Epidermal melanocyte (primary cell): Measurements from ENCODE around the gene ZNF740.

Source experiments
- DNase-seq: peaks from one replicate; pipeline ENCODE4 v3.0.0; 2011; ENCODE audit warnings: low spot score; ENCODE audit not compliant: insufficient read length

ZNF740 gene

DNA sequence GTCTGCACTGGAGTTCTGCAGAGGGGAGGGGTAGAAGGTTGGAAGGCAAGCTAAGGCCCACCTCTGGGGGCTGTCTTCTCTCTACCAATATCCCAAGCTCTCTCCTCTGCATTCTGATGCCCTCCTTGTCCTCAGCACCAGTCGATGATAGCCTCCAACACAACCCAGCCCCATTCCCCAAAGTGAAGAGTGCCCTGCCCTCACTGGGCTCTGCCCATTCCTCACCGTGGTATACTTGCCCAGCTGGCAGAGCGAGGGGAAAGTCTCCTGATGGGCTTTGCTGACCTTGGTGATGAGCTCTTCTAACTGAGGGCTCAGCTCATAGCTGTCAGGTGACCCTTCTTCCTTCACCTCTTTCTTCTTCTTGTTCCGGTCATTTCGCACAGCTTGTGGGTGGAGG is 33.7 kb downstream of the ZNF740 start:
- DNase-seq: no peak

GRCh38 chr12:53214687-53215455 is 34.3 kb downstream of the ZNF740 start:
- DNase-seq: no peak

GRCh38 chr12:53215497-53215896 is 35.0 kb downstream of the ZNF740 start:
- no peak for DNase-seq

- no peak for DNase-seq
Measured at GRCh38 chr12:53217051-53217930, 36.8 kb downstream of the ZNF740 start.

DNA sequence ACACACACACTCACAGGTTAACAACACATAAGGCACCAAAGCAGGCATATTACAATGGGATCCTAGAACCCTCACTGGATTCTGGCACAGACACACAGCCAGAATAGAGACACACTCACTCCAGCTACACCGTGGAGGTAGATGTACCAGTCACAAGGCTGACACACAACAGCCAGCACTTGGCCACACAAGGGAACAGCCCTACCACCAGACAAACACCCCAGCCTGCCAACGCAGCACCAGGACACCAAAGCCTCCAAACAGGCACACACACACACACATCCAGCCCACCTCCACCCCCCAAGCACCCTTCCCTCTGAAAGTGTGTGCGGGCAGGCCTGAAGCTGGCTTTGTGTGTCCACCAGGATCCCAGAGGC is 37.4 kb downstream of the ZNF740 start:
- no peak for DNase-seq

GRCh38 chr12:53218551-53219291 is 38.2 kb downstream of the ZNF740 start:
- no peak for DNase-seq

- DNase-seq: no peak
Measured at GRCh38 chr12:53219292-53219955, 38.9 kb downstream of the ZNF740 start.

- DNase-seq: no peak
Measured at GRCh38 chr12:53219956-53220693, 39.6 kb downstream of the ZNF740 start.

DNA sequence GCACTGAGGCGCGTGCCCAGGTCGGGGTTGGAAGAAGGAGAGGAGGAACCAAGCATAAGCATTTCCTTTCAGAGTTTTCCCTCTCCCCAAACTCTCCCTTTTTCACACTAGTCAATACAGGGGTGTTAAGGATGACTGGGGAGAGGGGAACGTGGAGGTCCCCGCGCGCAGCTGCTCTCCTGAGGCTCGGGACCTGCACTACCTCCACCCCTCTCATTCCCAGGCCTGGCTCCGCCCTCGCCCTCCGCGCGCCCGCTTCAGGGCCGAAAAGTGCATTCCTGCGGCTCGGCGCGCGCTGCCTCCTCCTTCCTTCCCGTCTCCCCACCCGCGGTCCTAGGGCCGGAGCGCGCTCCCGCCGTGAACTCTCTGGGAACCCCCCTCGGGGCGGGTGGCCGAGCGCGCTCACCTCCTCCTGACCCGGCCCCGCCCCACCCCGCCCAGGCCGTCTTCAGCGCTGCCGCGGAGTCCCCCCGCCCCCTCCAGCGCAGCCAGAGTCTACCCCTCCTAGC is 40.2 kb downstream of the ZNF740 start:
- peak; percentile 97 for DNase-seq

DNA sequence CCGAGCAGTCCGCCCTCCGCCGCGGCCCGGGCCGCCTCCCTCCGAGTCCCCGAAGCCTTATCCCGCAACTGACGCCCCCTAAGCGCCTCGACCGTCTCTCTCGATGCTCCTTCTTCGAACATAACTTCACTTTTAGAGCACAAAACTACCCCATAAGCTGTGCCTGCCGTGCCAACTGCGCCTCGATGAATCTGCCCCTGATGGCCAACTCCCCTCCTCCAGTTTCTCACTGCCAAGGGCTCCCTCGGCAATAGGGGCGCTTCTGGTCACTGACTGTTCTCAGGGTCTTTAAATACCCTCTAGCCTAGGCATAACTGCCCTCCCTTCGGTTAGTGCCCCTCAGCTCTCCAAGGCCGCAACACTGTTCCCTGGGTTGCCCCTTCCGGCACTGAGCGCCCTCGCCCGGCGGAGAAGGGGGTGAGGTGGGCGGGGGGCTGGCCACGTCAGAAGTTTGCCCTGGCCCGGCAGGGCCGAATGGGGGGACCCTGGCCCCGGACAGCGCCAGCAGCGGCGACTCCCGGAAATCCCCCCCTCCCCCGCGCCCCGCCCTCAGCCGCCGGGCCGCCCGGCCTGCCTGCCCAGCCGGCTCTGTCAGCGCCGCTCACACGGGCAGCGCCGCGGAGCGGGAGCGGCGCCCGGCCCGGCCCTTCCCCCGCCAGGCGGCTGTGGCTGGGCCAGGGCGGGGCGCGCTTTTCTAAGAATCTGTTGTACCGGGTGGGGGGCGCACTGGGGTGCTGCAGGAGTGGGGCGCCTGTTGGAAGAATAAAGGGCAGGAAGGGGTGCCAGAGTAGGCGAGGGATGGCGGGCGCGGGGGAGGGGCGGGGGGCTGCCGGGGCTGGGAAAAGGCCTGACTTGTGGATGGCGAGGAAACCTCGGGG is 40.9 kb downstream of the ZNF740 start:
- no peak for DNase-seq

DNA sequence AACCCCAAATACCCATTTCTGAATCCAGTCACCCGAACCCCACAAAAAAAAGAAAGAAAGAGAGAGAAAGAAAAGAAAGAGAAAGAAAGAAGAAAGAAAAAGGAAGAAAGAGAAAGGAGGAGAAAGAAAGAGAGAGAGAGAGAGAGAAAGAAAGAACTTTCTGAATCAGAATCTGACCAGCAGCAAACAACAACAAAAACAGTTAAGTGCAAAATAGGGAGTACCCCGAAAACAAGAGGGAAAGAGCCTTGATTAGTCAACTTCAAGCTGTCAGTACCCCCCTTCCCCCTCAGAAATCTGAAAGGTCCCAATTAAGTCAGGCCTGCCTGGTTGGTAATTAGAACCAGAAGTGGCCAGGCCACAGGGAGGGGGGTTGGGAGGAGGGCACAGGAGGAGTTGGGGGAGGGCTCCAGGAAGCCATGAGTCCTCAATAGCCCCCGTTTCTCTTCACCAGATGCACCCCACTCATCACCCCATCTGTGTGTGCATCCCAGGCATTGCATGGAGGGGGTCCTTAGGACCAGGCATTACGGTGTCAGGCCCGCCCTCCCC is 41.7 kb downstream of the ZNF740 start:
- DNase-seq: no peak

DNA sequence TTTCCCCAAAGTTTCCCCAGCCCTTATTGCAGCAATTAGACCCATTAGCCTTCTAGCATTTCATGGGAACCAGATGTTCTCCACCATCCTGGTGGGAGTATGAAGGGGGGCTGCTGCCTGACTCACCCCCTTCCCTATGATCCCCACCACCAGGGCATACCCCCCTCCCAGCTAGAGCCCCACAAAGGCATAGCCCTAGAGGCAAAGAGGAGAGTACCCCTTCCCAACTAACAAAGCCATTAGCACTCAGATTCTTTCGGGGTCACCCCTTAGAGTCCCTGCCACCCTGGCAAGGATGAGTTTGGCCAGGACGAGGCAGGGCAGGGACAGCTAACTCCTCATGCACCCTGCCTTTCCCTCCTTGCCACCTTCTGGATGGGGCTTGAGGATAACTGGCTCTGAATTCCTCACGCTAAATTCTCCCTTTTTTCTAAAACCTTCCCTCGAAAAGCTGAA is 42.3 kb downstream of the ZNF740 start:
- DNase-seq: no peak

- peak; percentile 90 for DNase-seq
Measured at GRCh38 chr12:53223389-53224060, 43.0 kb downstream of the ZNF740 start.

DNA sequence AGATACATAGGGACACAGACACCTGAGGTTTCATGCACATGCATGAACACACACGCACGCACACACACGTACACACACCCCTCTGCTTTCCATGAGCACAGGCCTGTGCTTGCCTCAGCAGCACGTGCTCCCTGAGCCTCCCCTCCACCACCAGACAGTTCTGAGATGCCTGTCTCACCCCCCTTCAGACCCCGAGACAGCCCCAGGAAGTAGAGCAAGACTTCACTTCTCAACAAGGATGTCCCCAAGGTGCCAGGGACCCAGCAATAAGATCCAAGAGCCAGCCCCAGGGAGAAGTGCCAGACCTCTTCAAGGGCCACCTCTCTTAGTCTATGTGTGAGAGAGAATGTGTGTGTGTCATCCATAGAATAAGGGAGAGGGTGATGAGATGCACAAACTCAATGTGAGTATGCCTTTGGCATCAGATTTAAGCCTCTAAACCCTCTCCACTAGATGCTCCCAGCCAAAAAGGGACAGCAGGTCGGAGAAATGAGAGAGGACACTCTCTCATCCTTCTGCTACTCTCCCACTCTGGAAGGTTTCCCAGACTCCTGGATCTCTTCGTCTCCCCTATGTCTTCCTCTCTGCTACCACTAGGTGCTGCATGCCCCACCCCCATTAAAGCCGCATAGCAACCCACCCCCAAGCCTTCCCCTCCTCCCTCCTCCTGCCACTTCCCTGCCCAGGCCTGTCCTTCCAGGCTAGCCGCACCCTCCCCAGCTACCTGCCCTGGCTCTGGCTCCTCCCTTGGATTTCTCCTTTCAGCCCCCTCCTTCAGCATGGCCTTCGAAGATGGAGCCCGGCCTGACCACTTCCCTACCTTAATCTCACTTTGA is 43.8 kb downstream of the ZNF740 start:
- no peak for DNase-seq

GRCh38 chr12:53224897-53225634 is 44.5 kb downstream of the ZNF740 start:
- no peak for DNase-seq

GRCh38 chr12:53225635-53226424 is 45.3 kb downstream of the ZNF740 start:
- no peak for DNase-seq
